Renal cortical epithelial cell (primary cell): ENCODE measurements around the gene YWHAG. TPM values are rescaled to one million over a fixed set of nuclear protein-coding genes. Genes with fewer than 3 reads are reported as not detected.
"Not testable (repeated sequence)": the region's sequence is repeated elsewhere in the genome, so short reads cannot be mapped to it uniquely, and the experiment has no call there.

Source experiments
- DNase-seq: peaks from one replicate; pipeline ENCODE4 v3.0.0-alpha.2; 2011; ENCODE audit warnings: low read depth
- total RNA-seq: library from RNA; depleted of rRNA; stranded (reverse); fragments of >200 nt; gene quantifications from 2 replicates; pipeline ENCODE4 v1.2.3, GENCODE V29; 2014

Gene YWHAG
- 120 and 221 TPM in 2 replicates for total RNA-seq

- DNase-seq, result peak; percentile 50
These were observed at the start of gene YWHAG for GRCh38 chr7:76358481-76359110. TSS of gene YWHAG (minus strand) at chr7:76358991. CDS start at chr7:76358808, 183 bp downstream.

GRCh38 chr7:76408121-76408560 is 49.4 kb upstream of the YWHAG start:
- no peak for DNase-seq

- no peak for DNase-seq
These were observed 48.9 kb upstream of the YWHAG start for GRCh38 chr7:76407718-76408117.

GRCh38 chr7:76405738-76406137 is 46.9 kb upstream of the YWHAG start:
- DNase-seq, result no peak

GRCh38 chr7:76403780-76404494 is 45.1 kb upstream of the YWHAG start:
- DNase-seq, result no peak

GRCh38 chr7:76403097-76403496 is 44.3 kb upstream of the YWHAG start:
- DNase-seq, result not testable (repeated sequence)

GRCh38 chr7:76400248-76400647 is 41.5 kb upstream of the YWHAG start:
- DNase-seq, result no peak

GRCh38 chr7:76397409-76398183 is 38.8 kb upstream of the YWHAG start:
- DNase-seq, result peak; percentile 34

GRCh38 chr7:76396864-76397263 is 38.1 kb upstream of the YWHAG start:
- no peak for DNase-seq

GRCh38 chr7:76395965-76396726 is 37.4 kb upstream of the YWHAG start:
- DNase-seq, result no peak

- not testable (repeated sequence) for DNase-seq
These were observed 36.8 kb upstream of the YWHAG start for GRCh38 chr7:76395605-76395964.

- DNase-seq, result no peak
These were observed 36.2 kb upstream of the YWHAG start for GRCh38 chr7:76394957-76395356.

- DNase-seq, result peak; percentile 64
These were observed 34.6 kb upstream of the YWHAG start for GRCh38 chr7:76393116-76394031.

- DNase-seq, result no peak
These were observed 33.8 kb upstream of the YWHAG start for GRCh38 chr7:76392531-76393115.

GRCh38 chr7:76390092-76390491 is 31.3 kb upstream of the YWHAG start:
- DNase-seq, result no peak

GRCh38 chr7:76387789-76388188 is 29.0 kb upstream of the YWHAG start:
- DNase-seq, result not testable (repeated sequence)

GRCh38 chr7:76386691-76387260 is 28.0 kb upstream of the YWHAG start:
- DNase-seq, result no peak

GRCh38 chr7:76383089-76383944 is 24.5 kb upstream of the YWHAG start:
- no peak for DNase-seq

GRCh38 chr7:76381814-76382213 is 23.0 kb upstream of the YWHAG start:
- no peak for DNase-seq
